OCI-LY7 (cell line): ENCODE data around the gene SNX12. TPM values are rescaled to one million over a fixed set of nuclear protein-coding genes. Genes with fewer than 3 reads are reported as not detected.

Source experiments
- BruUV-seq: library from RNA; stranded (reverse); fragments of 400-500 nt; replicated peaks from 2 replicates; lab custom pipeline; 2021; lab: Mats Ljungman, UMichigan
- CTCF ChIA-PET: fragments of 300-600 bp; sonication (Branson Sonifier 250); formaldehyde crosslinking; loops from one replicate; lab custom pipeline; 2022; ENCODE audit warnings: antibody characterized with exemption; ENCODE audit not compliant: unreplicated experiment; lab: Charles Lee
- POLR2A ChIA-PET: fragments of 300-600 bp; sonication (Branson Sonifier 250); formaldehyde crosslinking; loops from one replicate; lab custom pipeline; 2022; ENCODE audit warnings: antibody characterized with exemption; lab: Charles Lee
- DNase-seq: peaks from one replicate; pipeline ENCODE4 v3.0.0-alpha.2; 2015; ENCODE audit warnings: low spot score
- H2AFZ ChIP-seq: fragments of 200-600 bp; sonication (generic), shearing (Covaris generic); 2 replicates; pipeline ENCODE4 v1.6.1; 2014; ENCODE audit warnings: mild to moderate bottlenecking, antibody characterized with exemption, low read length, moderate library complexity
- H3K27ac ChIP-seq: fragments of 200-600 bp; sonication (generic); 2 replicates; pipeline ENCODE4 v1.5.1; 2014; ENCODE audit warnings: mixed run types, low read depth, mild to moderate bottlenecking, moderate library complexity, low read length, inconsistent platforms; ENCODE audit not compliant: poor library complexity, severe bottlenecking
- H3K36me3 ChIP-seq: fragments of 200-600 bp; sonication (generic); 2 replicates; pipeline ENCODE4 v1.6.1; 2014; ENCODE audit warnings: mild to moderate bottlenecking, antibody characterized with exemption, low read length, moderate library complexity, mixed read lengths; ENCODE audit not compliant: insufficient read depth
- H3K4me1 ChIP-seq: fragments of 200-600 bp; sonication (generic); 2 replicates; pipeline ENCODE4 v1.5.1; 2014; ENCODE audit warnings: mild to moderate bottlenecking, low read length; ENCODE audit not compliant: insufficient read depth, poor library complexity, severe bottlenecking
- H3K4me2 ChIP-seq: fragments of 200-600 bp; sonication (generic); 2 replicates; pipeline ENCODE4 v1.6.1; 2014; ENCODE audit warnings: mild to moderate bottlenecking, low read length
- H3K4me3 ChIP-seq: fragments of 200-600 bp; sonication (generic); 2 replicates; pipeline ENCODE4 v1.5.1; 2014; ENCODE audit warnings: mild to moderate bottlenecking, low read depth, low read length; ENCODE audit not compliant: poor library complexity, severe bottlenecking
- H3K79me2 ChIP-seq: fragments of 200-600 bp; sonication (generic); 2 replicates; pipeline ENCODE4 v1.6.1; 2016; ENCODE audit warnings: low read depth, mild to moderate bottlenecking, low read length, moderate library complexity, mixed read lengths; ENCODE audit not compliant: insufficient read depth
- H3K9me2 ChIP-seq: fragments of 200-600 bp; sonication (generic); 2 replicates; pipeline ENCODE4 v1.6.1; 2016; ENCODE audit warnings: mild to moderate bottlenecking, low read length, mixed read lengths; ENCODE audit not compliant: insufficient read depth
- H3K9me3 ChIP-seq: fragments of 200-600 bp; sonication (generic); 2 replicates; pipeline ENCODE4 v1.6.1; 2014; ENCODE audit warnings: mild to moderate bottlenecking, mixed run types, low read length, mixed read lengths
- H4K20me1 ChIP-seq: fragments of 200-600 bp; sonication (generic); 2 replicates; pipeline ENCODE4 v1.6.1; 2014; ENCODE audit warnings: mild to moderate bottlenecking, antibody characterized with exemption, low read length, moderate library complexity, mixed read lengths; ENCODE audit not compliant: insufficient read depth
- EZH2phosphoT487 ChIP-seq: fragments of 200-600 bp; sonication (generic); IDR thresholded peaks from 2 replicates; pipeline ENCODE4 v1.6.1; 2018; ENCODE audit warnings: low read depth, borderline replicate concordance, mild to moderate bottlenecking, mixed run types, antibody characterized with exemption, low read length, moderate library complexity, mixed read lengths
- intact Hi-C: fragments of 100-400 bp; cut with micrococcal nuclease; formaldehyde crosslinking; loops from one replicate; pipeline ENCODE4 v1.10.0; 2022; ENCODE audit not compliant: unreplicated experiment
- total RNA-seq, 2 experiments: library from RNA; depleted of rRNA in 1 of 2; stranded (reverse); fragments of >200 nt in 1 of 2; shearing (Covaris generic) in 1 of 2; gene quantifications; 2 replicates each; pipeline ENCODE4 v1.2.3, GENCODE V29; 2014 to 2022
- TF ChIP-seq, protein P1 (sequence below): fragments of 200-600 bp; sonication (generic); conservative IDR thresholded peaks from 2 replicates; pipeline ENCODE4 v1.5.1; 2014; ENCODE audit warnings: mild to moderate bottlenecking, antibody characterized with exemption, low read length, moderate library complexity, mixed read lengths

SNX12 gene
- total RNA-seq, 2 experiments from 2014 or later: 24.8 to 28.7 TPM

DNA sequence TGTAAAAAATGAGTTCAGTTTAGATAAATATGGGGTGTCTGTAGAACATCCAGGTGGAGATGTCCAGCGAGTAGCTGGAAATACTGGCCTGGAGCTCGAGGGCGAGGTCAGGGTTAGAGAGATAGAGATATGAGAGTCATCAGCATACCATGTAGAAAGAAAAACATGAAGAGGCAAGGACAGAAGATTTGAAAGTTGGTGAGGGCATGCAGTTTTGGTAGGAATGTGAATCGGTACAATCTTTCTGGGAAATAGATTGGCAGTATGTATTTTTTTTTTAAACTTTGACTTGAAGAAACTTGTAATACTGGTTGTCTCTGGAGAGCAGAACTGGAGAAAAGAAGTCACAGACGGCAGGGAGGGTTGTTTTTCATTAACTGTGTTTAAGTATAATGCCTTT is 2.4 kb upstream of the SNX12 start:
- Histone ChIP-seq H4K20me1 (no peaks in the 10 kb centered on the region; the same call in 1 of the 2 replicates), H2AFZ (no peak overlapping the region), H3K36me3 (no peaks in the 10 kb centered on the region), H3K4me3 (no peak overlapping the region), H3K4me2 (no peak overlapping the region), H3K4me1 (peaks cover 7% of the 10 kb centered on the region), H3K79me2 (peaks cover 19% of the 10 kb centered on the region; the same call in 1 of the 2 replicates), H3K9me2 (no peaks in the 10 kb centered on the region), H3K27ac (no peak overlapping the region), H3K9me3 (no peaks in the 10 kb centered on the region)
- CTCF ChIA-PET: no interaction called here
- POLR2A ChIA-PET: no interaction called here
- TF ChIP-seq EZH2phosphoT487: no peak
- TF ChIP-seq, protein P1, sequence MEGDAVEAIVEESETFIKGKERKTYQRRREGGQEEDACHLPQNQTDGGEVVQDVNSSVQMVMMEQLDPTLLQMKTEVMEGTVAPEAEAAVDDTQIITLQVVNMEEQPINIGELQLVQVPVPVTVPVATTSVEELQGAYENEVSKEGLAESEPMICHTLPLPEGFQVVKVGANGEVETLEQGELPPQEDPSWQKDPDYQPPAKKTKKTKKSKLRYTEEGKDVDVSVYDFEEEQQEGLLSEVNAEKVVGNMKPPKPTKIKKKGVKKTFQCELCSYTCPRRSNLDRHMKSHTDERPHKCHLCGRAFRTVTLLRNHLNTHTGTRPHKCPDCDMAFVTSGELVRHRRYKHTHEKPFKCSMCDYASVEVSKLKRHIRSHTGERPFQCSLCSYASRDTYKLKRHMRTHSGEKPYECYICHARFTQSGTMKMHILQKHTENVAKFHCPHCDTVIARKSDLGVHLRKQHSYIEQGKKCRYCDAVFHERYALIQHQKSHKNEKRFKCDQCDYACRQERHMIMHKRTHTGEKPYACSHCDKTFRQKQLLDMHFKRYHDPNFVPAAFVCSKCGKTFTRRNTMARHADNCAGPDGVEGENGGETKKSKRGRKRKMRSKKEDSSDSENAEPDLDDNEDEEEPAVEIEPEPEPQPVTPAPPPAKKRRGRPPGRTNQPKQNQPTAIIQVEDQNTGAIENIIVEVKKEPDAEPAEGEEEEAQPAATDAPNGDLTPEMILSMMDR: no peak
- intact Hi-C loops: no loop called here
- BruUV-seq: no TSS peak
- no peak for DNase-seq

DNA sequence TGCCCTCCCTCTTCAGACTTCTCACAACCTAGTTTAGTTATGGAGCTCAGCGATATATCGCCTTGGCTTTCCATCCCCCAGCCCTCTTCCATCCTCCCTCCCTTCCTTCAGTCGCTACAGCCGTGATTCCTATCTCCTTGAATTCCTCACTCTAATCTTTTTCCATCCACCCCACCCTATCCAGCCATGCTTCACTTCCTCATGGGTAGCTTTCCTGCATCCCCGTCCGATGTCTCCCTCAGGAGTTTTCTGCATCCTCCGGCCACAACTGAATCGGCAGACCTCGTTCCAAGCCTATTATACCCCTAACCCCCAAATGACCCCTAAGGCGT is 456 bp downstream of the SNX12 start:
- CTCF ChIA-PET: no interaction called here
- intact Hi-C loops: loop anchor here (1.0 to 2.0 kb wide), 2 partner anchors 115 to 465 kb away; partner anchors contain the start of gene OGT

DNA sequence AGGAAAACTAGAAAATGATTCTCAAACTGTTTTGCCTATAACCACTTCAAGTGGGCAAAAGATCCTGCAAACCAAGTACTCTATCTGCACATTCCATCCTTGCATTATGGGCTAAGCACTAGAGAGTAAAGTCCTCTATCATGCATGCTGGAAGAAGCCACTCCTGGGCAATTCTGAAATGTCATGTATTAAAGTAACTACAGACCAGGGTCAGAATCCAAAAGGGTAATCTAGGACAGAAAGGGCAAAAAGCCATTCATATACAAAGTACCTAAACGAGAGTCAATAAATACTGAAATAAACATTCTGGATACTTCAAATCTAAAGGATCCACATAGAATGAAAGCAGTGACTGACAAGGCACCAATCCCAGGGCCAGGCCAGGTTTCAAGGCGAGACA is 1.0 kb downstream of the SNX12 start:
- TF ChIP-seq EZH2phosphoT487: no peak
- TF ChIP-seq, protein P1: no peak
- BruUV-seq: no TSS peak
- H3K4me1 ChIP-seq: peaks cover 7% of the 10 kb centered on the region
- H4K20me1 ChIP-seq: no peaks in the 10 kb centered on the region; the same call in 1 of the 2 replicates
- peaks cover 4% of the 10 kb centered on the region for H3K36me3 ChIP-seq
- DNase-seq: no peak
- H3K27ac ChIP-seq: no peak overlapping the region
- H3K4me2 ChIP-seq: peak overlapping the region; percentile 97
- no peaks in the 10 kb centered on the region for H3K9me2 ChIP-seq
- peak overlapping the region; percentile 96 for H3K4me3 ChIP-seq
- ChIA-PET POLR2A (no interaction called here), CTCF (no interaction called here)
- intact Hi-C loops: no loop called here
- no peaks in the 10 kb centered on the region for H3K9me3 ChIP-seq
- peaks cover 19% of the 10 kb centered on the region; the same call in 1 of the 2 replicates for H3K79me2 ChIP-seq
- H2AFZ ChIP-seq: peak overlapping the region; percentile 87; the same call in 1 of the 2 replicates

More for the DNA sequence above, 456 bp downstream of the SNX12 start:
- peak overlapping the region; percentile 69 for H3K27ac ChIP-seq
- H2AFZ ChIP-seq: peak overlapping the region; percentile 87
- no peak for DNase-seq
- no peaks in the 10 kb centered on the region for H3K9me3 ChIP-seq
- TF ChIP-seq, protein P1: no peak
- TF ChIP-seq EZH2phosphoT487: no peak
- peak overlapping the region; percentile 96 for H3K4me3 ChIP-seq
- no peaks in the 10 kb centered on the region; the same call in 1 of the 2 replicates for H4K20me1 ChIP-seq
- no peaks in the 10 kb centered on the region for H3K9me2 ChIP-seq
- H3K36me3 ChIP-seq: peaks cover 1% of the 10 kb centered on the region
- H3K4me1 ChIP-seq: peaks cover 7% of the 10 kb centered on the region
- BruUV-seq: no TSS peak
- POLR2A ChIA-PET: interaction anchor here (0.6 to 0.8 kb wide), 2 partner anchors 9 to 131 kb away, joined by 3 read pairs; no protein-coding TSS in a partner anchor
- H3K79me2 ChIP-seq: peaks cover 19% of the 10 kb centered on the region; the same call in 1 of the 2 replicates
- peak overlapping the region; percentile 97 for H3K4me2 ChIP-seq
